IPS-20b (cell line): ENCODE results near the gene IRF2BP2.
A peak's percentile ranks its signal among the peaks of the same experiment; 100 is the strongest.

ENCODE experiments used
- H3K27ac ChIP-seq: one replicate; pipeline ENCODE4 v1.5.1; 2013; ENCODE audit warnings: low read length
- H3K27me3 ChIP-seq: 2 replicates; pipeline ENCODE4 v1.6.1; 2013; ENCODE audit warnings: mild to moderate bottlenecking, low read length, inconsistent platforms; ENCODE audit not compliant: insufficient read depth
- H3K36me3 ChIP-seq: 2 replicates; pipeline ENCODE4 v1.6.1; 2013; ENCODE audit warnings: low read depth, mild to moderate bottlenecking, inconsistent platforms, low read length, moderate library complexity; ENCODE audit not compliant: insufficient read depth
- H3K4me1 ChIP-seq: 2 replicates; pipeline ENCODE4 v1.6.1; 2013; ENCODE audit warnings: mild to moderate bottlenecking, control low read depth, inconsistent platforms, low read length, moderate library complexity; ENCODE audit not compliant: insufficient read depth
- H3K4me3 ChIP-seq: 2 replicates; pipeline ENCODE4 v1.5.1; 2013; ENCODE audit warnings: mild to moderate bottlenecking, low read length, inconsistent platforms
- H3K9ac ChIP-seq: 2 replicates; pipeline ENCODE4 v1.6.1; 2013; ENCODE audit warnings: low read depth, mild to moderate bottlenecking, inconsistent platforms, low read length, moderate library complexity
- H3K9me3 ChIP-seq: 2 replicates; pipeline ENCODE4 v1.6.1; 2013; ENCODE audit warnings: mild to moderate bottlenecking, low read depth, low read length, inconsistent platforms; ENCODE audit not compliant: insufficient read depth

Gene IRF2BP2

DNA sequence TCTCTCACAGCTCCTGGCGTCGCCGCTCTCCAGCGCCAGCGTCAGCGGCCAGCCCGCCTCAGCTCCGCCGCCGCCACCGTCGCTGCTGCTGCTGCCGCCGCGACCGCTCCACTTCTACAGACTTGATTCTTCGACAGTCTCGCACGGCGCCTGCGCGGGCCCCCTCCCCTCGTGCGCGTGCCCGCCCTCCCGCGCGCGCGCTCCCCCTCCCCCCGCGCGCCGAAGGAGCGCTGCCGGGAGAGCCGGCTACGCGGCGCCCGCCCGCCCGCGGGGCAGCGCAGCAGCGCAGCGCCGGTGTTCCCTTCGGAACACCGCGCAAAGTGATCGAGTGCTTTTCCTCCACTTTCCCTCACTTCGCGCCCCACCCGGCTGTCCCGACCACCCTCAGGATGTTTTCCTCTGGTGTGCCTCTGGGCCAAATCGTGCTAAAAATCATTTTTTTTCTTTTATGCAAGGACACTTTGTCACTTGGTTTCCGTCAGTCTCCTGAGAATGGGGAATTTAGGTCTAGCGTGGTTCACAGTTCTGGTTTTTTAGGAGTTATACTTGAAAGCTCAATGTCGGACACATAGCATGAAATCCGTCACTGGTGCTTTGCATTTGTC lies at the start of gene IRF2BP2:
IRF2BP2 (minus strand) TSS at position 118 of the 605 bp plus-strand sequence. CDS start 684 bp downstream, outside the sequence.
- H3K4me3 ChIP-seq: peak within 1 kb of the TSS; percentile 87
- H3K27me3 ChIP-seq: no peaks in the 10 kb centered on the region
- peak within 1 kb of the TSS; percentile 95 for H3K9ac ChIP-seq
- no peaks in the 10 kb centered on the region for H3K9me3 ChIP-seq
- H3K36me3 ChIP-seq: peaks cover 28% of the 10 kb centered on the region
- peaks cover 37% of the 10 kb centered on the region for H3K4me1 ChIP-seq
- H3K27ac ChIP-seq: peak within 1 kb of the TSS; percentile 94

DNA sequence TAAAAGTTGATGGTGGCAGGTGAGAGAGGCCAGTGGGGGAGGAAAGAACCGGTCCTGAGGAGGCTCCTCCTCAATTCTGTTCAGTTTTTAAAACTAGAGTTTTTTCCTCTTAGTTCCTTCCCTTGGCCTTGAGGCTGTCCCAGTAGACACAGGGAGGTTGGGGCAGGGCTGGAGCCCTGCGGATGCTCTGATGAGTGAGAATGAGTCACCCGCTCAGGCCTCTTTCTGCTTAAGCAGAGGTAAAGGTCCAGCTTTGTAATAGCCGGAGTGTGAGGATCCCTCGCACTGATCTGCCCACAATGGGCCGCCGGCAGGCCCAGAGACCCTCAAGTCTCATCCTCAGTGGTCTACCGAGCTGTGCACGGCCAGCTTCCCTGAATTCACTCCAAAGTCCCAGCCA lies 49.6 kb upstream of the IRF2BP2 start:
- Histone ChIP-seq H3K27ac (no peak overlapping the region), H3K9ac (no peak overlapping the region), H3K4me1 (peaks cover 28% of the 10 kb centered on the region)

DNA sequence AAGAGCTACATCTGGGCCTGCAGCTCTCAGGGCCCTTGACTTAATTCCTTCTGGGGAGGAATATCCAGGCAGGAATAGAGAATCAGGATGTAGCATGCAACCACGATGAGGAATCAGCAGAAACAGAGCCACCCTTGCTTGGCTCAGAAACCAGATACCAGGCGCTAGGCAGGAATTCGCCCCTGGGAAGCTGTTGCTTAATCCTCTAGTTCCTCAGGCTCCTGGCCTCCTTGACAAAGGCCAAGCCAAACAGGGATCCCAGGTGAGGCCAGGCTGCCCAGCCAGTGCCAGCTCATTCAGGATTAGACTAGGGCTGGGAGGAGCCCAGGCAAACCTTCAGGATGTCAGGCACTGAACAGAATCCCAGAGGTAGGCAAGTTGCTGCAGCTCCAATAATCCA lies 48.2 kb upstream of the IRF2BP2 start:
- Histone ChIP-seq H3K4me1 (peaks cover 28% of the 10 kb centered on the region), H3K9me3 (no peaks in the 10 kb centered on the region; the same call in 1 of the 2 replicates), H3K27me3 (no peaks in the 10 kb centered on the region), H3K27ac (no peak overlapping the region), H3K4me3 (no peak overlapping the region), H3K36me3 (no peaks in the 10 kb centered on the region), H3K9ac (no peak overlapping the region)

More for the DNA sequence above, 49.6 kb upstream of the IRF2BP2 start:
- H3K36me3 ChIP-seq: no peaks in the 10 kb centered on the region
- no peaks in the 10 kb centered on the region for H3K27me3 ChIP-seq
- H3K9me3 ChIP-seq: no peaks in the 10 kb centered on the region; the same call in 1 of the 2 replicates
- H3K4me3 ChIP-seq: no peak overlapping the region

DNA sequence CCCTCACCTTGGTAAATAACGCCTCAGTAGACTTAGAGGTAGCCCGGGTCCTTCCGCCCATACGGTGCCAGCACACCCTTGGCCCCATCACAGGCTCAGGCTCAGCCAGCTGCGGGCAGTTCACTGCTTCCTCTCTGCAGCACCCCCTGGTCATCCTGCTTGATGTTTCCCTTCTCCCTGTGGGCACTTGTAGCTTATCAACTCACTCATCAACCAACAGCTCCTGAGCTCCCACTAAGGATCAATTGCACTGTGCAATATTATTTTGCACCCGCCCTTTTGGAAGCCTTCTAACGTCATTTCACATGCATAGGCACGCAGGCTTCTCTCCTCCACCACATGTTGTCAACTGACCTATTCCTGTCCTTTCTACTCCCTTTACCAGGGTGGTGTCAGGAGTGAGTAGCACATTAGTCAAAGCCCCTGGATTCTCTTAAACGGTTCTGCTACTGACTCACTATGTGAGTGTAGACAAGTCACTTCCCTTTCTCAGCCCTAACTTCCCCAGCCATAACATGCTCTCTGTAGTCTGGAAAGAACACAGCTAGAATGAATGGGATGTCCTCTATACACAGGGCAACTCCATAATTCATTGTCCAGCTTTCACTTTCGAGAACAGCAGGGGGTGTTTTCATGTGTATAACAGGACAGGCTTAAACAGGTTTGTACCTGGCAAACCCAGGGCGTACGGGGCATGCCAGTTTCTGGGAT lies 47.1 kb upstream of the IRF2BP2 start:
- H3K27ac ChIP-seq: no peak overlapping the region
- H3K36me3 ChIP-seq: no peaks in the 10 kb centered on the region
- no peaks in the 10 kb centered on the region; the same call in 1 of the 2 replicates for H3K9me3 ChIP-seq
- peaks cover 28% of the 10 kb centered on the region for H3K4me1 ChIP-seq
- no peaks in the 10 kb centered on the region for H3K27me3 ChIP-seq
- no peak overlapping the region for H3K4me3 ChIP-seq
- no peak overlapping the region for H3K9ac ChIP-seq

DNA sequence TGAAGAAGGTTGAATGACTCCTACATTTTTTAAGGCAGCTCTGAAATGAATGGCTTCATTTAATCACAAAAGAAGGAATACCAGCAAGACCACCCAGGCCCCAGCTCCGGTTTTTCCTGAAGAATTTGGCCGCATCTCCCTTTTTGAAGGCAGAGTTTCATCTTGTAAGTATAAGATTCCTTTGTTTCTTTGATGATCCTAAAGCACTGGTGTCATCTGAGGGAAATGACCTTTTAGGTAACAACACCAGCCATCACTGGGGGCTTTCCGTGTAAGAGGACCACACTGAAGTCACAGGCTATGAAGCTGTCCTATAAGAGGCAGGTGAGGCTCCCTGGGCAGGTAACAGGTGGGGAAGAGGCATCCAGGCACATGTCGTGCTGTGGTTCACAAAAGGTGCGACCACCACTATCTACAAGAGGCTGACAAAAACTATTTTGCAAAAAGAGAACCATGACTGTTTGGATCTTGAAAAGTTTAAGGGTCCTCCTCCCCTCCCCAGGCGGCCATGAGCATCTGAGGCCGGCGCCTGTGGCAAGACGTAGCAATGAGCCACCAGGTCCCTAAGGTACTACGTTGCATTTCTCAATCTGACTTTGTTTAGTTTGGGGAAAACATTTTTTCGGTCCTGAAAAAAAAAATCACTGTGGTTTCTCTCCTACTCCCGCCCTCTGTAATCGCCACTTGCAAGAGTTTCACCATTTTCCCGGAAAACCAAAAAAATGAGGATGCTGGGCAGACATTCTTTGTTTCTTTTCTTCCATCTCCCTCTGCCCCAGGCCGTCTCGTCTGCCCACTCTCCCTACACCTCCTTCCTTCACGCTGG lies 46.3 kb upstream of the IRF2BP2 start:
- H3K4me1 ChIP-seq: peaks cover 28% of the 10 kb centered on the region
- no peaks in the 10 kb centered on the region for H3K27me3 ChIP-seq
- no peaks in the 10 kb centered on the region; the same call in 1 of the 2 replicates for H3K9me3 ChIP-seq
- H3K9ac ChIP-seq: no peak overlapping the region
- no peak overlapping the region for H3K4me3 ChIP-seq
- H3K36me3 ChIP-seq: no peaks in the 10 kb centered on the region
- H3K27ac ChIP-seq: no peak overlapping the region

DNA sequence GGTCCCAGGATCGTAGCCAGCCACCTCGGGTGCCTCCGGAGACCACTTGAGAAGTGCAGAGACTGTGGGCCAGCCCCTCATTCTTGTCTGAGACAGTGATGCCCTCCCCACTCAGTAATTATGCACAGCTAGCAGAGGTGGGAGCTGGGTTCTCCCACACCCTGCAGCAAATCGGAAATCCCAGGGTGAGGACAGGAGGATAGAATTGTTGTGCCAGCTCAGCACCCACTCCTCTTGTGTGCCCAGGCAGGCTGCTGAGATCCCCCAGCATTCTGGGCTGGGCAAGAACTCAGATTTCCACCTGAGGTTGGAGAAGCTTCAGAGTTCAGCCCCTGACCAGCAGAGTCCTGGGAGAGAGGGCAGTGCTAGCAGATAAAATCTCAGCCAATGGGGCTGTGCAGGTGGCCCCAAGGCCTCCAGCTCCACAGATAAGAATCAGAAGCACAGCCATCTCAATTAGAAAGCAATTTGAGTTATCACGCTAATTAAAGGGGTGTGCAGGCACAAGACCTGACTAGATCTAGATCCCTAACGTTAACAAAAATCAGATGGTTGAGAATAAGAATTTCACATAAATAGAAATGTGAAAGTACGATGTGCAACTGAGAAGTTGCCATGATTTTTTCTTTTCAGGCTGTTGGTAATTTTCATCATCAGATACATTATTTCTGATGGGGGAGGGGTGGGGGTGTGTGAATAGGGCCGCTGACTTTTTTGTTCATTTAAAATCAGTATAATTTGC lies 45.5 kb upstream of the IRF2BP2 start:
- Histone ChIP-seq H3K9me3 (no peaks in the 10 kb centered on the region; the same call in 1 of the 2 replicates), H3K4me1 (peaks cover 28% of the 10 kb centered on the region), H3K4me3 (no peak overlapping the region), H3K27me3 (no peaks in the 10 kb centered on the region), H3K27ac (no peak overlapping the region), H3K36me3 (no peaks in the 10 kb centered on the region), H3K9ac (no peak overlapping the region)

DNA sequence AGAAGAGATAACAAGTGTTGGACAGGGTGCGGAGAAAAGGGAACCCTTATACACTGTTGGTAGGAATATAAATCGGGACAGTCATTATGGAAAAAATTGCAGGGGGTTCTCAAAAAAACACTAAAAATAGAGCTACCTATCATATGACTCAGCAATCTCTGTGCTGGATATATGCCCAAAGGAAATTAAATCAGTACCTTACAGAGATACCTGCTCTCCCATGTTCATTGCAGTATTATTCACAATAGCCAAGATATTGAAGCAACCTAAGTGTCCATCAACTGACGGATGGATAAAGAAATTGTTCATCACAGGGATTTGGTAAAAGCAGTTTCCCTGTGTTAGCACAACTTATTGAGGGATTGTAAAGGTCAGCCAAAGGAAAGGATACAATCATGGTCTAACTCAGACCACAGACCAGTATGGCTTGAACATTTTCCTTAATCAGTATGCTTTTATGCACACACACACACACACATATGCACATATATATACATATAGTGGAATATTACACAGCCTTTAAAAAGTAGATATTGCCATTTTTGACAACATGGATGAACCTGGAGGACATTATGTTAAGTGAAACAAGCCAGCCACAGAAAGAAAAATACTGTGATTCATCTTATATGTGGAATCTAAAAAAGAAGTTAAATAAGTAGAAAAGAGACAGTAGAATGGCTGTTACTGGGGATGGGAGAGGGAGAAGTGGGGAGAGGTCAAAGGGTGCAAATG lies 44.2 kb upstream of the IRF2BP2 start:
- Histone ChIP-seq H3K27me3 (no peaks in the 10 kb centered on the region), H3K36me3 (no peaks in the 10 kb centered on the region), H3K9ac (no peak overlapping the region), H3K4me1 (peaks cover 28% of the 10 kb centered on the region), H3K4me3 (no peak overlapping the region), H3K27ac (no peak overlapping the region), H3K9me3 (no peaks in the 10 kb centered on the region; the same call in 1 of the 2 replicates)

DNA sequence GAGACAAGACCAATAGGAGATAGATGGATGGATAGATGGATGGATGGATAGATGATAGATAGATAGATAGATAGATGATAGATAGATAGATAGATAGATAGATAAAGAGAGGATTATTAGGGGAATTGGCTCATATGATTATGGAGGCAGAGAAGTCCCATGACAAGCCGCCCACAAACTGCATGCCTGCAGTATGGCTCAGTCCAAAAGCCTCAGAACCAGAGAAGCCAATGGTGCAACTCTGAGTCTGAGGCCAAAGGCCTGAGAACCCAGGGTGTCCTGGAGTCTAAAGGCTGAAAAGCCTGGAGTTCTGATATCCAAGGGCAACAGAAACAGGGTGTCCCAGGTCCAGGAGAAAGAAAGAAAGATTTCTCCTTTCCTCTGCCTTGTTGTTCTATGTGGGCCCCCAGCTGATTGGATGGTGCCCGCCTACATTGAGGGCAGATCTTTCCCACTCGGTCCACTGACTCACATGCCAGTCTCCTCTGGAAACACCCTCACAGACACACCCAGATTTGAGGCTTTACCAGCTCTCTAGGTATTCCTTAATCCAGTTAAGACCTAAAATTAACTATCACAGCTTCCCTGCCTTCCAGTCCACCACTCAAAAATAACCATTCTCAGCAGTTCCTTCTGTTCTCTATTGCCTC lies 39.6 kb upstream of the IRF2BP2 start:
- no peak overlapping the region for H3K4me3 ChIP-seq
- H3K9me3 ChIP-seq: peaks cover 3% of the 10 kb centered on the region
- no peak overlapping the region for H3K27ac ChIP-seq
- no peaks in the 10 kb centered on the region for H3K4me1 ChIP-seq
- H3K27me3 ChIP-seq: no peaks in the 10 kb centered on the region
- H3K36me3 ChIP-seq: no peaks in the 10 kb centered on the region
- no peak overlapping the region for H3K9ac ChIP-seq

DNA sequence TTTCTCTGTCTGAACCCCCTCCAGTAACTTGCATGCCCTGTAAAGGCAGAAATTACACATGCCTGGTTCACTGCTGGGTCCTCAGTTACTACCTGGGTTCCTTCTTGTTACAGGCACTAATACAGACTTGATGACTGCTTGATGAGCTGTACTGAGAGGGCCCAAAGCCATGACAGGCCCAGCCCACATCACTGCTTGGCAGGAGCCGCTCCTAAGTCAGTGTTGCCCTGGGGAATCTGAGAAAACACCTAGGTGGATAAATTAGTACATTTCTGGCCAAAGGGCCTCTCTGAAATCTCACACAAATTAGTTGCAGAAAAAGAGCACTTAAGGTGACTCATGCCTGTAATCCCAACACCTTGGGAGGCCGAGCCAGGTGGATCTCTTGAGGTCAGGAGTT lies 37.8 kb upstream of the IRF2BP2 start:
- Histone ChIP-seq H3K27me3 (no peaks in the 10 kb centered on the region), H3K4me1 (no peaks in the 10 kb centered on the region), H3K36me3 (no peaks in the 10 kb centered on the region), H3K27ac (no peak overlapping the region), H3K9ac (no peak overlapping the region), H3K4me3 (no peak overlapping the region), H3K9me3 (peaks cover 3% of the 10 kb centered on the region)

DNA sequence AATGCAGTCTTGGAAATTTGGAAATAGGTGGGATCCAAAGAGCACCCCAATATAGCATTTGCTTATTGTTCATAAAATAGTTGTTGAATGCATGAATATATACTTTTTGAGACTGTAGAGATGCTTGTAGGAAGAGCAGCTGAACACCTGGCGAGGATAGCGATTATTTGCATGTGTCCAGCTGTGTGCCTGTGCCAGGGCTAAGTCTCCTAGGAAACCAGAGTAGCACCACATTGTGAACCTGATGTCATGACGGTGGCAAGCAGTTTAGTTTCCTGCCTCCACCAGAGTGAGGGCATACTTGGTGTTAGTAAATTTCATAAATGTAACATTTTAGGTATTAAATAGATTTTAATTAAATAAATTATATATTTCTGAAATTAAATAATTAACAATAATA lies 37.3 kb upstream of the IRF2BP2 start:
- Histone ChIP-seq H3K27me3 (no peaks in the 10 kb centered on the region), H3K9me3 (peaks cover 3% of the 10 kb centered on the region), H3K9ac (no peak overlapping the region), H3K4me3 (no peak overlapping the region), H3K27ac (no peak overlapping the region), H3K4me1 (no peaks in the 10 kb centered on the region), H3K36me3 (no peaks in the 10 kb centered on the region)
